HepG2 (cell line): ENCODE results near the gene TOP3B. TPM values are rescaled to one million over a fixed set of nuclear protein-coding genes. Genes with fewer than 3 reads are reported as not detected.

Experiments
- ATAC-seq: fragments of 200-7000 bp; cut with Tn5 transposase; 3 replicates; pipeline ENCODE4 v1.9.1; 2020; ENCODE audit warnings: mild to moderate bottlenecking, moderate library complexity
- BruUV-seq: library from RNA; stranded (reverse); fragments of 400-500 nt; replicated peaks from 2 replicates; lab custom pipeline; 2021; lab: Mats Ljungman, UMichigan
- CTCF ChIA-PET: fragments of 300-600 bp; formaldehyde crosslinking; extraction: SDS; loops from one replicate; lab custom pipeline; 2021; ENCODE audit warnings: low total read pairs, inconsistent platforms, low intra/inter-chr PET ratio; lab: Yijun Ruan, JAX
- POLR2A ChIA-PET: fragments of 350-600 bp; sonication (Branson Sonifier 250); formaldehyde crosslinking; loops from one replicate; lab custom pipeline; 2020; ENCODE audit warnings: antibody characterized with exemption, inconsistent platforms; lab: Yijun Ruan, JAX
- DNase-seq: peaks from one replicate; pipeline ENCODE4 v3.0.0-alpha.2; 2015; ENCODE audit warnings: low spot score
- FAIRE-seq: peaks from 3 replicates; lab custom pipeline; 2011; peaks lifted over from hg19 to GRCh38; lab: Jason Lieb, UNC
- H2AFZ ChIP-seq: one replicate; pipeline ENCODE4 v1.6.1; 2011; ENCODE audit warnings: low read length, inconsistent platforms
- H3K27ac ChIP-seq: fragments of 300-600 bp; 3 replicates; pipeline ENCODE4 v1.8.0; 2011; ENCODE audit warnings: mixed run types, mild to moderate bottlenecking, mixed read lengths, low read length, inconsistent platforms; ENCODE audit not compliant: insufficient read depth; ENCODE audit errors: extremely low read length
- H3K27me3 ChIP-seq, 2 experiments: fragments of 200-600 bp in 1 of 2; 2 replicates in 1 of 2; 3 replicates in 1 of 2; pipeline versions ENCODE4 v1.6.0 to v1.8.0; 2011; ENCODE audit warnings: low read length in 2 of 2, mild to moderate bottlenecking in 2 of 2, moderate library complexity in 2 of 2, inconsistent platforms in 1 of 2; ENCODE audit not compliant: insufficient read depth in 2 of 2, control insufficient read depth in 1 of 2
- H3K36me3 ChIP-seq, 2 experiments: fragments of 200-600 bp in 1 of 2; replicated peaks in 1 of 2; 2 replicates in 1 of 2; 3 replicates in 1 of 2; pipeline versions ENCODE4 v1.5.1 to v1.8.0; 2011; ENCODE audit warnings: low read length in 2 of 2, inconsistent platforms in 1 of 2; ENCODE audit not compliant: insufficient read depth in 2 of 2, control insufficient read depth in 1 of 2
- H3K4me1 ChIP-seq: 2 replicates; pipeline ENCODE4 v1.5.1; 2012; ENCODE audit warnings: low read length, inconsistent platforms; ENCODE audit not compliant: insufficient read depth
- H3K4me2 ChIP-seq: 2 replicates; pipeline ENCODE4 v1.6.0; 2011; ENCODE audit warnings: low read depth, low read length, inconsistent platforms
- H3K4me3 ChIP-seq, 3 experiments: fragments of 200-600 bp in 1 of 3; sonication (generic), shearing (Covaris generic) in 1 of 3; replicated peaks in 1 of 3; 2 replicates each; pipeline ENCODE4 v1.5.1; 2011 to 2016; ENCODE audit warnings: low read length in 3 of 3, inconsistent platforms in 2 of 3, low read depth in 2 of 3, mild to moderate bottlenecking in 2 of 3, control low read depth in 1 of 3, mixed read lengths in 1 of 3; ENCODE audit not compliant: insufficient read depth in 1 of 3
- H3K79me2 ChIP-seq: one replicate; pipeline ENCODE4 v1.6.1; 2011; ENCODE audit warnings: low read length, inconsistent platforms; ENCODE audit not compliant: insufficient read depth
- H3K9ac ChIP-seq: 2 replicates; pipeline ENCODE4 v1.6.0; 2011; ENCODE audit warnings: mild to moderate bottlenecking, low read depth, low read length, inconsistent platforms; ENCODE audit not compliant: insufficient read depth
- H3K9me3 ChIP-seq: 2 replicates; pipeline ENCODE4 v1.5.1; 2012; ENCODE audit warnings: mild to moderate bottlenecking, low read length
- H4K20me1 ChIP-seq: 2 replicates; pipeline ENCODE4 v1.6.0; 2011; ENCODE audit warnings: inconsistent platforms, mild to moderate bottlenecking, low read length, moderate library complexity; ENCODE audit not compliant: insufficient read depth
- PITX1 ChIP-seq: sonication (generic); formaldehyde crosslinking; IDR thresholded peaks from 2 replicates; pipeline ENCODE4 v1.5.1; 2020; ENCODE audit warnings: mild to moderate bottlenecking, missing genetic modification reagents
- RBM39 ChIP-seq: fragments of 200-400 bp; formaldehyde crosslinking; IDR thresholded peaks from one replicate; pipeline ENCODE4 v1.6.1; 2018; ENCODE audit warnings: antibody characterized with exemption, mild to moderate bottlenecking, low read depth, low read length; ENCODE audit not compliant: poor library complexity, severe bottlenecking
- SKI ChIP-seq: fragments of 450-650 bp; IDR thresholded peaks from one replicate; pipeline ENCODE4 v1.6.1; 2018; ENCODE audit warnings: mild to moderate bottlenecking; ENCODE audit not compliant: partially characterized antibody
- ZNF879 ChIP-seq: sonication (generic); formaldehyde crosslinking; IDR thresholded peaks from 2 replicates; pipeline ENCODE4 v1.8.1; 2023; ENCODE audit warnings: missing genetic modification reagents
- WGBS: methylation state at CpG from one replicate; pipeline ENCODE4 v1.1.6; 2017; ENCODE audit warnings: low lambda C conversion rate; 5-methylcytosine and 5-hydroxymethylcytosine counted together
- in situ Hi-C: cut with HindIII; loops from 2 replicates; pipeline ENCODE4 v1.10.0; 2017; ENCODE audit warnings: low pct_unique_long_range_greater_than_20kb; ENCODE audit not compliant: extremely low pct_ligation_motif_present
- intact Hi-C: fragments of 100-400 bp; cut with micrococcal nuclease; formaldehyde crosslinking; loops from one replicate; pipeline ENCODE4 v1.10.0; 2022; ENCODE audit not compliant: unreplicated experiment
- polyA plus RNA-seq, 8 experiments: library from polyadenylated mRNA; depleted of rRNA in 3 of 8; stranded (reverse) in 7 of 8; unstranded in 1 of 8; fragments of >200 nt; fragmentation: Illumina TruSeq in 4 of 8; extraction: Trizol in 4 of 8; gene quantifications; 2 replicates each; pipeline versions ENCODE4 v1.2.1 to v1.2.3, GENCODE V29; 2011 to 2016; ENCODE audit warnings: low read depth in 4 of 8, missing spikeins in 1 of 8, mixed read lengths in 1 of 8; ENCODE audit not compliant: insufficient read depth in 1 of 8
- total RNA-seq, 5 experiments: library from RNA; depleted of rRNA; stranded (reverse); fragments of >200 nt; fragmentation: Illumina TruSeq; extraction: Trizol; gene quantifications; 2 replicates each; pipeline ENCODE4 v1.2.3, GENCODE V29; 2016; ENCODE audit warnings: low read depth in 1 of 5
- TF ChIP-seq, protein P1 (sequence below): sonication (generic); formaldehyde crosslinking; IDR thresholded peaks from 2 replicates; pipeline ENCODE4 v1.4.0; 2020; ENCODE audit warnings: missing genetic modification reagents
- TF ChIP-seq, protein P2 (sequence below): sonication (generic); formaldehyde crosslinking; IDR thresholded peaks from 2 replicates; pipeline ENCODE4 v1.4.0; 2020; ENCODE audit warnings: mild to moderate bottlenecking, missing genetic modification reagents
- TF ChIP-seq, protein P3 (sequence below): sonication (generic); formaldehyde crosslinking; IDR thresholded peaks from 2 replicates; pipeline ENCODE4 v1.4.0; 2020; ENCODE audit warnings: missing genetic modification reagents, mild to moderate bottlenecking, borderline replicate concordance
- TF ChIP-seq, protein P4 (sequence below): sonication (generic); formaldehyde crosslinking; IDR thresholded peaks from 2 replicates; pipeline ENCODE4 v1.4.0; 2020; ENCODE audit warnings: missing genetic modification reagents

TOP3B gene
- total and polyA plus RNA-seq, 2 of the 13 experiments (the other 11 are each of a cell fraction or from before 2014, with no cell fraction given): 28.5 to 29.7 TPM

DNA sequence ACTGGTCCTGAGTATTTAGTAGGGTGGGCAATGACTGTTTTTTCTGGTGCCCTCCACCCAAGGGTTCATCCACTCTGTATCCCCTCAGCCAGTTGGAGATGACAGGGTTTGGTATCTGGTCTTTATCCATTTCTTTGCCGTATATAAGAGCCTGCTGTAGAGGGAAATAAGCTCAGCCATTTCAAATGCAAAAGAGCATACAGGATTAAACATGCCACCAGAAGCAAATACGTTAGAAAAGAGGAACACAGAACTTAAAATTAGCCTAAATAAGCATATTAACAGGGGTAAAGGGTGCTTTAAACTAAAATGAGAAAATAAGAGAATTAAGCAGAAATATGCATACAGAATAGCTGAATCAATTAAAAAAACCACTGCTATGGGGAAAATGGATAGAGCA, 27.8 kb upstream of the TOP3B start:
- POLR2A ChIA-PET: no interaction called here

More for the DNA sequence above, 27.8 kb upstream of the TOP3B start:
- H2AFZ ChIP-seq: no peak overlapping the region
- H3K27ac ChIP-seq: no peak overlapping the region
- H4K20me1 ChIP-seq: no peaks in the 10 kb centered on the region
- no peaks in the 10 kb centered on the region for H3K4me1 ChIP-seq
- no peak overlapping the region for H3K4me2 ChIP-seq
- peaks cover 0 to 10% of the 10 kb centered on the region in 2 experiments; a peak in 3 of 5 replicates for H3K27me3 ChIP-seq
- no peak for ATAC-seq
- CTCF ChIA-PET: no interaction called here
- no peak overlapping the region for H3K4me3 ChIP-seq
- H3K79me2 ChIP-seq: no peaks in the 10 kb centered on the region
- H3K9ac ChIP-seq: no peak overlapping the region
- TF ChIP-seq, protein P1, sequence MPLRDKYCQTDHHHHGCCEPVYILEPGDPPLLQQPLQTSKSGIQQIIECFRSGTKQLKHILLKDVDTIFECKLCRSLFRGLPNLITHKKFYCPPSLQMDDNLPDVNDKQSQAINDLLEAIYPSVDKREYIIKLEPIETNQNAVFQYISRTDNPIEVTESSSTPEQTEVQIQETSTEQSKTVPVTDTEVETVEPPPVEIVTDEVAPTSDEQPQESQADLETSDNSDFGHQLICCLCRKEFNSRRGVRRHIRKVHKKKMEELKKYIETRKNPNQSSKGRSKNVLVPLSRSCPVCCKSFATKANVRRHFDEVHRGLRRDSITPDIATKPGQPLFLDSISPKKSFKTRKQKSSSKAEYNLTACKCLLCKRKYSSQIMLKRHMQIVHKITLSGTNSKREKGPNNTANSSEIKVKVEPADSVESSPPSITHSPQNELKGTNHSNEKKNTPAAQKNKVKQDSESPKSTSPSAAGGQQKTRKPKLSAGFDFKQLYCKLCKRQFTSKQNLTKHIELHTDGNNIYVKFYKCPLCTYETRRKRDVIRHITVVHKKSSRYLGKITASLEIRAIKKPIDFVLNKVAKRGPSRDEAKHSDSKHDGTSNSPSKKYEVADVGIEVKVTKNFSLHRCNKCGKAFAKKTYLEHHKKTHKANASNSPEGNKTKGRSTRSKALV (CRISPR knock-in tag): no peak
- TF ChIP-seq SKI: no peak
- TF ChIP-seq, protein P2, sequence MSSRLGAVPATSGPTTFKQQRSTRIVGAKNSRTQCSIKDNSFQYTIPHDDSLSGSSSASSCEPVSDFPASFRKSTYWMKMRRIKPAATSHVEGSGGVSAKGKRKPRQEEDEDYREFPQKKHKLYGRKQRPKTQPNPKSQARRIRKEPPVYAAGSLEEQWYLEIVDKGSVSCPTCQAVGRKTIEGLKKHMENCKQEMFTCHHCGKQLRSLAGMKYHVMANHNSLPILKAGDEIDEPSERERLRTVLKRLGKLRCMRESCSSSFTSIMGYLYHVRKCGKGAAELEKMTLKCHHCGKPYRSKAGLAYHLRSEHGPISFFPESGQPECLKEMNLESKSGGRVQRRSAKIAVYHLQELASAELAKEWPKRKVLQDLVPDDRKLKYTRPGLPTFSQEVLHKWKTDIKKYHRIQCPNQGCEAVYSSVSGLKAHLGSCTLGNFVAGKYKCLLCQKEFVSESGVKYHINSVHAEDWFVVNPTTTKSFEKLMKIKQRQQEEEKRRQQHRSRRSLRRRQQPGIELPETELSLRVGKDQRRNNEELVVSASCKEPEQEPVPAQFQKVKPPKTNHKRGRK (CRISPR knock-in tag): no peak
- no peak for TF ChIP-seq ZNF879
- TF ChIP-seq RBM39: no peak
- TF ChIP-seq, protein P3, sequence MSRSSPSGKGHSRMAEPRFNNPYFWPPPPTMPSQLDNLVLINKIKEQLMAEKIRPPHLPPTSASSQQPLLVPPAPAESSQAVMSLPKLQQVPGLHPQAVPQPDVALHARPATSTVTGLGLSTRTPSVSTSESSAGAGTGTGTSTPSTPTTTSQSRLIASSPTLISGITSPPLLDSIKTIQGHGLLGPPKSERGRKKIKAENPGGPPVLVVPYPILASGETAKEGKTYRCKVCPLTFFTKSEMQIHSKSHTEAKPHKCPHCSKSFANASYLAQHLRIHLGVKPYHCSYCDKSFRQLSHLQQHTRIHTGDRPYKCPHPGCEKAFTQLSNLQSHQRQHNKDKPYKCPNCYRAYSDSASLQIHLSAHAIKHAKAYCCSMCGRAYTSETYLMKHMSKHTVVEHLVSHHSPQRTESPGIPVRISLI (CRISPR knock-in tag): no peak
- TF ChIP-seq, protein P4, sequence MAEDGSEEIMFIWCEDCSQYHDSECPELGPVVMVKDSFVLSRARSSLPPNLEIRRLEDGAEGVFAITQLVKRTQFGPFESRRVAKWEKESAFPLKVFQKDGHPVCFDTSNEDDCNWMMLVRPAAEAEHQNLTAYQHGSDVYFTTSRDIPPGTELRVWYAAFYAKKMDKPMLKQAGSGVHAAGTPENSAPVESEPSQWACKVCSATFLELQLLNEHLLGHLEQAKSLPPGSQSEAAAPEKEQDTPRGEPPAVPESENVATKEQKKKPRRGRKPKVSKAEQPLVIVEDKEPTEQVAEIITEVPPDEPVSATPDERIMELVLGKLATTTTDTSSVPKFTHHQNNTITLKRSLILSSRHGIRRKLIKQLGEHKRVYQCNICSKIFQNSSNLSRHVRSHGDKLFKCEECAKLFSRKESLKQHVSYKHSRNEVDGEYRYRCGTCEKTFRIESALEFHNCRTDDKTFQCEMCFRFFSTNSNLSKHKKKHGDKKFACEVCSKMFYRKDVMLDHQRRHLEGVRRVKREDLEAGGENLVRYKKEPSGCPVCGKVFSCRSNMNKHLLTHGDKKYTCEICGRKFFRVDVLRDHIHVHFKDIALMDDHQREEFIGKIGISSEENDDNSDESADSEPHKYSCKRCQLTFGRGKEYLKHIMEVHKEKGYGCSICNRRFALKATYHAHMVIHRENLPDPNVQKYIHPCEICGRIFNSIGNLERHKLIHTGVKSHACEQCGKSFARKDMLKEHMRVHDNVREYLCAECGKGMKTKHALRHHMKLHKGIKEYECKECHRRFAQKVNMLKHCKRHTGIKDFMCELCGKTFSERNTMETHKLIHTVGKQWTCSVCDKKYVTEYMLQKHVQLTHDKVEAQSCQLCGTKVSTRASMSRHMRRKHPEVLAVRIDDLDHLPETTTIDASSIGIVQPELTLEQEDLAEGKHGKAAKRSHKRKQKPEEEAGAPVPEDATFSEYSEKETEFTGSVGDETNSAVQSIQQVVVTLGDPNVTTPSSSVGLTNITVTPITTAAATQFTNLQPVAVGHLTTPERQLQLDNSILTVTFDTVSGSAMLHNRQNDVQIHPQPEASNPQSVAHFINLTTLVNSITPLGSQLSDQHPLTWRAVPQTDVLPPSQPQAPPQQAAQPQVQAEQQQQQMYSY: no peak
- TF ChIP-seq PITX1 (CRISPR knock-in tag): no peak
- TF ChIP-seq, all 625 proteins: peak for 0
- intact Hi-C loops (no loop called here), in situ Hi-C loops (no loop called here)
- Histone ChIP-seq H3K9me3 (no peaks in the 10 kb centered on the region), H3K36me3 (no peaks in the 10 kb centered on the region)
- 2% methylated on average over 2 of the region's 2 CpGs for WGBS
- DNase-seq (no peak), FAIRE-seq (no peak)
- no TSS peak for BruUV-seq
